HepG2 (cell line): ENCODE results near the gene NCOA6. TPM values are rescaled to one million over a fixed set of nuclear protein-coding genes. Genes with fewer than 3 reads are reported as not detected.

ENCODE experiments used
- ATAC-seq: fragments of 200-7000 bp; cut with Tn5 transposase; 3 replicates; pipeline ENCODE4 v1.9.1; 2020; ENCODE audit warnings: mild to moderate bottlenecking, moderate library complexity
- BruUV-seq: library from RNA; stranded (reverse); fragments of 400-500 nt; replicated peaks from 2 replicates; lab custom pipeline; 2021; lab: Mats Ljungman, UMichigan
- CTCF ChIA-PET: fragments of 300-600 bp; formaldehyde crosslinking; extraction: SDS; loops from one replicate; lab custom pipeline; 2021; ENCODE audit warnings: low total read pairs, inconsistent platforms, low intra/inter-chr PET ratio; lab: Yijun Ruan, JAX
- POLR2A ChIA-PET: fragments of 350-600 bp; sonication (Branson Sonifier 250); formaldehyde crosslinking; loops from one replicate; lab custom pipeline; 2020; ENCODE audit warnings: antibody characterized with exemption, inconsistent platforms; lab: Yijun Ruan, JAX
- DNase-seq: peaks from one replicate; pipeline ENCODE4 v3.0.0-alpha.2; 2015; ENCODE audit warnings: low spot score
- FAIRE-seq: peaks from 3 replicates; lab custom pipeline; 2011; peaks lifted over from hg19 to GRCh38; lab: Jason Lieb, UNC
- H2AFZ ChIP-seq: one replicate; pipeline ENCODE4 v1.6.1; 2011; ENCODE audit warnings: low read length, inconsistent platforms
- H3K27ac ChIP-seq: fragments of 300-600 bp; 3 replicates; pipeline ENCODE4 v1.8.0; 2011; ENCODE audit warnings: mixed run types, mild to moderate bottlenecking, mixed read lengths, low read length, inconsistent platforms; ENCODE audit not compliant: insufficient read depth; ENCODE audit errors: extremely low read length
- H3K27me3 ChIP-seq, 2 experiments: fragments of 200-600 bp in 1 of 2; 2 replicates in 1 of 2; 3 replicates in 1 of 2; pipeline versions ENCODE4 v1.6.0 to v1.8.0; 2011; ENCODE audit warnings: low read length in 2 of 2, mild to moderate bottlenecking in 2 of 2, moderate library complexity in 2 of 2, inconsistent platforms in 1 of 2; ENCODE audit not compliant: insufficient read depth in 2 of 2, control insufficient read depth in 1 of 2
- H3K36me3 ChIP-seq, 2 experiments: fragments of 200-600 bp in 1 of 2; replicated peaks in 1 of 2; 2 replicates in 1 of 2; 3 replicates in 1 of 2; pipeline versions ENCODE4 v1.5.1 to v1.8.0; 2011; ENCODE audit warnings: low read length in 2 of 2, inconsistent platforms in 1 of 2; ENCODE audit not compliant: insufficient read depth in 2 of 2, control insufficient read depth in 1 of 2
- H3K4me1 ChIP-seq: 2 replicates; pipeline ENCODE4 v1.5.1; 2012; ENCODE audit warnings: low read length, inconsistent platforms; ENCODE audit not compliant: insufficient read depth
- H3K4me2 ChIP-seq: 2 replicates; pipeline ENCODE4 v1.6.0; 2011; ENCODE audit warnings: low read depth, low read length, inconsistent platforms
- H3K4me3 ChIP-seq, 3 experiments: fragments of 200-600 bp in 1 of 3; sonication (generic), shearing (Covaris generic) in 1 of 3; replicated peaks in 1 of 3; 2 replicates each; pipeline ENCODE4 v1.5.1; 2011 to 2016; ENCODE audit warnings: low read length in 3 of 3, inconsistent platforms in 2 of 3, low read depth in 2 of 3, mild to moderate bottlenecking in 2 of 3, control low read depth in 1 of 3, mixed read lengths in 1 of 3; ENCODE audit not compliant: insufficient read depth in 1 of 3
- H3K79me2 ChIP-seq: one replicate; pipeline ENCODE4 v1.6.1; 2011; ENCODE audit warnings: low read length, inconsistent platforms; ENCODE audit not compliant: insufficient read depth
- H3K9ac ChIP-seq: 2 replicates; pipeline ENCODE4 v1.6.0; 2011; ENCODE audit warnings: mild to moderate bottlenecking, low read depth, low read length, inconsistent platforms; ENCODE audit not compliant: insufficient read depth
- H3K9me3 ChIP-seq: 2 replicates; pipeline ENCODE4 v1.5.1; 2012; ENCODE audit warnings: mild to moderate bottlenecking, low read length
- H4K20me1 ChIP-seq: 2 replicates; pipeline ENCODE4 v1.6.0; 2011; ENCODE audit warnings: inconsistent platforms, mild to moderate bottlenecking, low read length, moderate library complexity; ENCODE audit not compliant: insufficient read depth
- ATAD3A ChIP-seq: sonication (generic); formaldehyde crosslinking; IDR thresholded peaks from 2 replicates; pipeline ENCODE4 v1.4.0; 2020; ENCODE audit warnings: missing genetic modification reagents
- FOSL2 ChIP-seq: sonication (generic); formaldehyde crosslinking; IDR thresholded peaks from 2 replicates; pipeline ENCODE4 v1.4.0; 2020; ENCODE audit warnings: missing genetic modification reagents
- KDM4B ChIP-seq: sonication (generic); formaldehyde crosslinking; IDR thresholded peaks from 2 replicates; pipeline ENCODE4 v1.4.0; 2020; ENCODE audit warnings: missing genetic modification reagents
- NRL ChIP-seq: sonication (generic); formaldehyde crosslinking; IDR thresholded peaks from 2 replicates; pipeline ENCODE4 v1.5.0; 2020; ENCODE audit warnings: missing genetic modification reagents, mild to moderate bottlenecking, moderate library complexity, borderline replicate concordance
- PLSCR1 ChIP-seq: sonication (generic); formaldehyde crosslinking; IDR thresholded peaks from 2 replicates; pipeline ENCODE4 v1.5.0; 2020; ENCODE audit warnings: missing genetic modification reagents, mild to moderate bottlenecking, borderline replicate concordance
- RXRA ChIP-seq: sonication (generic); formaldehyde crosslinking; IDR thresholded peaks from 2 replicates; pipeline ENCODE4 v1.5.1; 2020; ENCODE audit warnings: missing genetic modification reagents
- USF2 ChIP-seq, 2 experiments: sonication (generic) in 1 of 2; formaldehyde crosslinking in 1 of 2; IDR thresholded peaks; 2 replicates each; pipeline versions ENCODE4 v1.5.1 to v1.6.1; 2011 to 2020; ENCODE audit warnings: borderline replicate concordance in 1 of 2, low read depth in 1 of 2, low read length in 1 of 2, mild to moderate bottlenecking in 1 of 2, missing genetic modification reagents in 1 of 2, moderate library complexity in 1 of 2
- XBP1 ChIP-seq: sonication (generic); formaldehyde crosslinking; IDR thresholded peaks from 2 replicates; pipeline ENCODE4 v1.5.0; 2020; ENCODE audit warnings: missing genetic modification reagents
- ZNF10 ChIP-seq: sonication (generic); formaldehyde crosslinking; IDR thresholded peaks from 2 replicates; pipeline ENCODE4 v1.4.0; 2020; ENCODE audit warnings: mild to moderate bottlenecking, low read depth, missing genetic modification reagents, borderline replicate concordance
- ZNF616 ChIP-seq: sonication (generic); formaldehyde crosslinking; IDR thresholded peaks from 2 replicates; pipeline ENCODE4 v1.5.0; 2020; ENCODE audit warnings: low read depth, mild to moderate bottlenecking, missing genetic modification reagents
- WGBS: methylation state at CpG from one replicate; pipeline ENCODE4 v1.1.6; 2017; ENCODE audit warnings: low lambda C conversion rate; 5-methylcytosine and 5-hydroxymethylcytosine counted together
- in situ Hi-C: cut with HindIII; loops from 2 replicates; pipeline ENCODE4 v1.10.0; 2017; ENCODE audit warnings: low pct_unique_long_range_greater_than_20kb; ENCODE audit not compliant: extremely low pct_ligation_motif_present
- intact Hi-C: fragments of 100-400 bp; cut with micrococcal nuclease; formaldehyde crosslinking; loops from one replicate; pipeline ENCODE4 v1.10.0; 2022; ENCODE audit not compliant: unreplicated experiment
- polyA plus RNA-seq, 8 experiments: library from polyadenylated mRNA; depleted of rRNA in 3 of 8; stranded (reverse) in 7 of 8; unstranded in 1 of 8; fragments of >200 nt; fragmentation: Illumina TruSeq in 4 of 8; extraction: Trizol in 4 of 8; gene quantifications; 2 replicates each; pipeline versions ENCODE4 v1.2.1 to v1.2.3, GENCODE V29; 2011 to 2016; ENCODE audit warnings: low read depth in 4 of 8, missing spikeins in 1 of 8, mixed read lengths in 1 of 8; ENCODE audit not compliant: insufficient read depth in 1 of 8
- total RNA-seq, 5 experiments: library from RNA; depleted of rRNA; stranded (reverse); fragments of >200 nt; fragmentation: Illumina TruSeq; extraction: Trizol; gene quantifications; 2 replicates each; pipeline ENCODE4 v1.2.3, GENCODE V29; 2016; ENCODE audit warnings: low read depth in 1 of 5

NCOA6 gene
- total and polyA plus RNA-seq, 2 of the 13 experiments (the other 11 are each of a cell fraction or from before 2014, with no cell fraction given), result 11.2 to 29.3 TPM

DNA sequence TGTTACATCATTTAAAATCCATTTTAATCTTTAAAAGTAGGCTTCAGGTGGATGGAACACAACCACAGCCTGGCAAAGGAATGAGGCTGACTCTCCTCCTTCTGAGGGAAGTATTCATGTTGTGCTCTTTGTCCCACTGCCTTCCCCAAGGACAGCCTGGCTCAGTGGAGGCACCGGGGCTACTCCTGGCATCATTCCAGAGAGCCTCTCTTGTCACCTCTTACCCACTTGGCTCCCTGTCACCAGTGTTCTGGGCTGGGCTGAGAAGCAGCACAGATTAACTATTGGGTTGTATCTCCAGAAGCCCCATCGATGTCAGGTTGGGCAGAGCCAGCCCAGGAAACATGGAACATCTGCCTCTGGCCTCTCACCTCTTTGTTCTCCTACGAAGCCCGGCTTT lies 132.0 kb downstream of the NCOA6 start (continued):
- TF ChIP-seq XBP1 (CRISPR knock-in tag), result no peak
- no peak for TF ChIP-seq PLSCR1 (CRISPR knock-in tag)
- TF ChIP-seq FOSL2 (CRISPR knock-in tag), result 0 out of 2 replicates have a peak, but pooled peaks have one; percentile 9
- no peak for TF ChIP-seq ATAD3A
- TF ChIP-seq NRL (CRISPR knock-in tag), result 0 out of 2 replicates have a peak, but pooled peaks have one; percentile 39
- TF ChIP-seq RXRA (CRISPR knock-in tag), result peak; percentile 43; the same call in 1 of the 2 replicates

DNA sequence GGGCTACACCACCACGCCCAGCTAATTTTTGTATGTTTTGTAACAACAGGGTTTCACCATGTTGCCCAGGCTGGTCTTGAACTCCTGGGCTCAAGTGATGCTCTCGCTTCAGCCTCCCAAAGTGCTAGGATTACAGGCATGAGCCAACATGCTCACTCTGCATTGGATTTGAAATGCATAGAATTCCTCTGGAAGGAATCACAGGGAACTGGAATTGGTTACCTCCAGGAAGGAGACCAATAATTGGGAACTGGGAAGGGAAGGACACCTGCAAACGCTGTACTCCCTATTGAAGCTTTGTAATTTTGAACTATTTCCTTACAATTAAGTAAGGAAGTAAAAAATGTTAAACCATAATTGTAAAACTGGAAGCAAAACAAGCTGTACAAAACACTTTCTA lies 133.6 kb downstream of the NCOA6 start:
- H3K9me3 ChIP-seq, result no peaks in the 10 kb centered on the region
- no peaks in the 10 kb centered on the region for H3K36me3 ChIP-seq
- H3K27me3 ChIP-seq, result peaks cover 0 to 5% of the 10 kb centered on the region in 2 experiments; a peak in 1 of 5 replicates
- peaks cover 16% of the 10 kb centered on the region for H3K4me1 ChIP-seq
- no peak for DNase-seq
- in situ Hi-C loops, result no loop called here
- no peak overlapping the region for H3K4me2 ChIP-seq
- TF ChIP-seq USF2 (IDR thresholded peaks at IDR 0.05; ENCODE audit: low read depth, low read length) (no peak), USF2 (CRISPR knock-in tag; IDR thresholded peaks at IDR 0.05; ENCODE audit: borderline replicate concordance) (no peak), ZNF10 (CRISPR knock-in tag) (no peak), KDM4B (CRISPR knock-in tag) (no peak), ZNF616 (CRISPR knock-in tag) (no peak)
- no peak for FAIRE-seq
- no TSS peak for BruUV-seq
- H2AFZ ChIP-seq, result no peak overlapping the region
- no peaks in the 10 kb centered on the region for H3K79me2 ChIP-seq
- no peak overlapping the region for H3K27ac ChIP-seq
- no peak for ATAC-seq
- ChIA-PET CTCF (no interaction called here), POLR2A (interaction anchor here (2.7 kb wide), 1 partner anchor 11 kb away, joined by 15 read pairs; the partner anchor contains the start of gene TP53INP2)
- intact Hi-C loops, result no loop called here
- no peak overlapping the region for H3K9ac ChIP-seq
- no peaks in the 10 kb centered on the region for H4K20me1 ChIP-seq
- H3K4me3 ChIP-seq, result no peak overlapping the region
- WGBS, result 31% methylated on average over 3 of the region's 3 CpGs
